Osteocyte (in vitro differentiated cells): ENCODE measurements around the gene CPT1A. TPM values are rescaled to one million over a fixed set of nuclear protein-coding genes. Genes with fewer than 3 reads are reported as not detected.

Experiments used
- DNase-seq: peaks from one replicate; pipeline ENCODE4 v3.0.0; 2021; ENCODE audit warnings: mixed read lengths; ENCODE audit not compliant: unreplicated experiment; ENCODE audit errors: extremely low spot score
- H3K27ac Mint-ChIP-seq: one replicate; pipeline ENCODE4 v1.8.0; 2021; ENCODE audit warnings: mild to moderate bottlenecking, mixed read lengths; ENCODE audit not compliant: unreplicated experiment
- H3K27me3 Mint-ChIP-seq: one replicate; pipeline ENCODE4 v1.8.0; 2021; ENCODE audit warnings: mixed read lengths; ENCODE audit not compliant: unreplicated experiment
- H3K36me3 Mint-ChIP-seq: one replicate; pipeline ENCODE4 v1.8.0; 2021; ENCODE audit warnings: mixed read lengths; ENCODE audit not compliant: unreplicated experiment
- H3K4me1 Mint-ChIP-seq: one replicate; pipeline ENCODE4 v1.8.0; 2021; ENCODE audit warnings: mixed read lengths; ENCODE audit not compliant: unreplicated experiment
- H3K4me3 Mint-ChIP-seq: one replicate; pipeline ENCODE4 v1.8.0; 2021; ENCODE audit warnings: mild to moderate bottlenecking, moderate library complexity, mixed read lengths; ENCODE audit not compliant: unreplicated experiment
- H3K9me3 Mint-ChIP-seq: one replicate; pipeline ENCODE4 v1.8.0; 2021; ENCODE audit warnings: mixed read lengths; ENCODE audit not compliant: unreplicated experiment
- total RNA-seq: library from RNA; stranded (reverse); gene quantifications from 2 replicates; pipeline ENCODE4 v1.2.1, GENCODE V29; 2021
- TF ChIP-seq, protein P1 (sequence below): fragments of 200-600 bp; sonication (generic); IDR thresholded peaks from 2 replicates; pipeline ENCODE4 v1.5.0; 2021; ENCODE audit warnings: antibody characterized with exemption, mild to moderate bottlenecking, moderate library complexity

CPT1A gene
- total RNA-seq, 1 donor from 2014 or later: 109 TPM

DNA sequence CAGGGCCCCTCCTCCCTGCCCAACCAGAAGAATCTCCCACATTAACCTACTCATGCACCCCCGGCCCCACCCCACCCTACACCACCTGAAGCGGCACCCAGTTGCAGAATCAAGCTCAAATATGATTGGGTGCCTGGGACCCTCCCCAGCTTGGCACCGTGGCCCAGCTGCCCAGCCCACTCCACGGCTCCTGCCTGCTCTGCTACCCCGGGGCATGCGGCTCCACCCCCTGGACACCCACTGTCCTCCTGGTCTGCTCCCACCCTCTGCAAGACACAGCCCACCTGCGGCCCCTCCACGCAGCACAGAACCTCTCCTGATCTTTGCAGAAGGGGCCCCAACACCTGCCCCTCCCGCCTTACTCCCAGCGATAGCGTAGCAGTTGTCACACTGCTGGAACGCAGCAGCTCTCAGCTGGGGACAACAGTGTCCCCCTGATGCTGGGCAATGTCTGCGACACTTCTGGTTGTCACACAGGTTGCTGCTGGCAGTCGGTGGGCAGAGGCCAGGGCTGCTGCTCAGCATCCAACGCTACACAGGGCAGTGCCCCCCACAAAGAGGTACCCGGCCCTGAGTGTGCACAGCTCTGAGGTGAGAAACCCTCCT is 58.4 kb downstream of the CPT1A start:
- Mint-ChIP-seq H3K27me3 (no peaks in the 10 kb centered on the region), H3K9me3 (no peaks in the 10 kb centered on the region), H3K4me3 (no peak overlapping the region), H3K36me3 (peaks cover 55% of the 10 kb centered on the region), H3K27ac (no peak overlapping the region), H3K4me1 (no peaks in the 10 kb centered on the region)
- no peak for DNase-seq
- TF ChIP-seq, protein P1, sequence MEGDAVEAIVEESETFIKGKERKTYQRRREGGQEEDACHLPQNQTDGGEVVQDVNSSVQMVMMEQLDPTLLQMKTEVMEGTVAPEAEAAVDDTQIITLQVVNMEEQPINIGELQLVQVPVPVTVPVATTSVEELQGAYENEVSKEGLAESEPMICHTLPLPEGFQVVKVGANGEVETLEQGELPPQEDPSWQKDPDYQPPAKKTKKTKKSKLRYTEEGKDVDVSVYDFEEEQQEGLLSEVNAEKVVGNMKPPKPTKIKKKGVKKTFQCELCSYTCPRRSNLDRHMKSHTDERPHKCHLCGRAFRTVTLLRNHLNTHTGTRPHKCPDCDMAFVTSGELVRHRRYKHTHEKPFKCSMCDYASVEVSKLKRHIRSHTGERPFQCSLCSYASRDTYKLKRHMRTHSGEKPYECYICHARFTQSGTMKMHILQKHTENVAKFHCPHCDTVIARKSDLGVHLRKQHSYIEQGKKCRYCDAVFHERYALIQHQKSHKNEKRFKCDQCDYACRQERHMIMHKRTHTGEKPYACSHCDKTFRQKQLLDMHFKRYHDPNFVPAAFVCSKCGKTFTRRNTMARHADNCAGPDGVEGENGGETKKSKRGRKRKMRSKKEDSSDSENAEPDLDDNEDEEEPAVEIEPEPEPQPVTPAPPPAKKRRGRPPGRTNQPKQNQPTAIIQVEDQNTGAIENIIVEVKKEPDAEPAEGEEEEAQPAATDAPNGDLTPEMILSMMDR: no peak

DNA sequence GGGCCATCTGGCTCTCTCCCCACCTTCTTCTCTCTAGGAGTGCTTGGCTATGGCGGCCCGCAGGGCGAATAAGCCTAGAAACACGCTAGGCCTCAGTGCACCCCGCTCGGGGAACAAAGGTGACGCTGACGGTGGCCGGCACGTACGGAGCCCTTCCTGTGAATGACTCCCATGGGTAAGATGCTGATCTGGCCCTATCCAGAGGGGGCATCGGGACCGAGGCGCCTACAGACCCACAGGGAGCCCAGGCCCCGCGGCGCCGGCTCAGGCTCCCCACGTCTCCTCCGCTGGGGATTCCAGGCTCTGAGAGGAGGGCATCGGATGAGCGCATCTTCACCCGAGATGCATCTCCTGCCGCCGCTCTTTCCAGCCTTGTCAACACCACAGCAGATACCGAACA is 59.0 kb downstream of the CPT1A start:
- Mint-ChIP-seq H3K27me3 (no peaks in the 10 kb centered on the region), H3K9me3 (no peaks in the 10 kb centered on the region), H3K27ac (no peak overlapping the region), H3K4me1 (no peaks in the 10 kb centered on the region), H3K36me3 (peaks cover 56% of the 10 kb centered on the region), H3K4me3 (no peak overlapping the region)
- TF ChIP-seq, protein P1: no peak
- no peak for DNase-seq

DNA sequence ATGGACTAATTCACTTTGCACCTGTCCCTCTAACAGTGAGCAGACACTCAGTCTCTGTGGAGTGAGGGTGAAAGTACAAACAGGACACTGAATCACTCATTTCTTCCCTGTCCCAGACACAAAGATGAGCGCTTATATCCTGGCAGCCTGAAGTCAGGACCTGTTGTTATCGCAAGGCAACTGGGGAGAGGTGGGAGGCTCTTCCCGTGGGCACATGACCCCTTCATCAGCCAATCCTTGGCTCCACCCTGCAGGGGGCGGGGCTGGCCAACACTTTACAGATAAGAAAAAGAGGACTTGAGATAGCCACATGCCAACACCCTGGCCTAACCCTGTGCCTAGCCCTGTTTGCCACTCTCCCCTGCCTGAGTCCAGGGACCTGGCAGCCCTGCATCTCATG is 60.9 kb downstream of the CPT1A start:
- TF ChIP-seq, protein P1: no peak
- peaks cover 67% of the 10 kb centered on the region for H3K36me3 Mint-ChIP-seq
- no peak overlapping the region for H3K4me3 Mint-ChIP-seq
- peaks cover 2% of the 10 kb centered on the region for H3K4me1 Mint-ChIP-seq
- DNase-seq: no peak
- H3K27me3 Mint-ChIP-seq: no peaks in the 10 kb centered on the region
- no peak overlapping the region for H3K27ac Mint-ChIP-seq
- H3K9me3 Mint-ChIP-seq: no peaks in the 10 kb centered on the region

DNA sequence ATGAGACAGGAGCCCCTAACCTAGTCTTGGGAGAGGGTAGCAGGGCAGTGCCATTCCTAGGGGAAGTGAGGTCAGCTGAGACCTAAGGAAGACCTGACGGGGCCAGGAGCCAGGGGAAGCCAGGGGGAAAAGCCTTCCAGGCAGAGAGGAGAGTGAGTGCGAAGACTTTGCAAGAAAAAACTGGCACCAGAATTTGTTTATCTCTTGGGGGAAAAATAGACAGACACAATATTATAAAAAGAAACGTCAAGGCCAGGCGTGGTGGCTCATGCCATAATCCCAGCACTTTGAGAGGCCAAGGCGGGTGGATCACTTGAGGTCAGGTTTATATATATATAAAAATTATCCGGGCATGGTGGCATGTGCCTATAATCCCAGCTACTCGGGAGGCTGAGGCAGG is 63.5 kb downstream of the CPT1A start:
- Mint-ChIP-seq H3K27ac (no peak overlapping the region), H3K4me1 (peaks cover 2% of the 10 kb centered on the region), H3K4me3 (no peak overlapping the region), H3K36me3 (peaks cover 72% of the 10 kb centered on the region), H3K27me3 (no peaks in the 10 kb centered on the region), H3K9me3 (no peaks in the 10 kb centered on the region)
- no peak for DNase-seq
- TF ChIP-seq, protein P1: no peak

DNA sequence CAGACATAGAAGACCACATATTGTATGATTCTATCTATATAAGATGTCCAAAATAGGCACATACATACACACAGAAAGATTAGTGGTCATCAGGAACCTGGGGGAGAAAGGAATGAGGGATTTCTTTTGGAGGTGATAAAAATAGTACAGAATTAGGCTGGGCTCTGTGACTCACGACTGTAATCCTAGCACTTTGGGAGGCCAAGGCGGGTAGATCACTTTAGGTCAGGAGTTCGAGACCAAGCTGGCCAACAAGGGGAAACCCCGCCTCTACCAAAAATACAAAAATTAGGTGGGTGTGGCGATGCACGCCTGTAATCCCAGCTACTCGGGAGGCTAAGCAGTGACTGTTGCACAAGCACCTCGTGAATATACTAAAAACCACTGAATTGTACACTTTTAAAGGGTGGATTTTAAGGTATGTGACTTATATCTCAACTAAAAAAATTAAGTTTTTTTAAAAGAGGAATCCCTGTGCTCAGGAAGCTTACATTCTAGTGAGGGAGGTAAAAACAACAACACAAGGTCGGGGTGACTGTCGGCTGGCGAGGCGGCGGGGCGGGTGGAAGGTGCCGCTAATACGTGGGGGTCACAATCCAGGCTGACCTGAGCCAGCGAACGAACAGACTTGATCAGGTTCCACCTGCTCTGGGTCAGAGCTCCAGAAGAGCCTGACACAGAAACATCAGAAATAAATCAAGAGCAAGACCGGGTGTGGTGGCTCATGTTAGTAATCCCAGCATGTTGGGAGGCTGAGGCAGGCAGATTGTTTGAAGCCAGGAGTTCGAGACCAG is 65.1 kb downstream of the CPT1A start:
- TF ChIP-seq, protein P1: no peak
- DNase-seq: no peak
- no peak overlapping the region for H3K27ac Mint-ChIP-seq
- peaks cover 2% of the 10 kb centered on the region for H3K4me1 Mint-ChIP-seq
- no peak overlapping the region for H3K4me3 Mint-ChIP-seq
- H3K27me3 Mint-ChIP-seq: no peaks in the 10 kb centered on the region
- peaks cover 76% of the 10 kb centered on the region for H3K36me3 Mint-ChIP-seq
- H3K9me3 Mint-ChIP-seq: no peaks in the 10 kb centered on the region
